ENCODE measurements around the gene GRB10. TPM values are rescaled to one million over a fixed set of nuclear protein-coding genes. Genes with fewer than 3 reads are reported as not detected.

Gene GRB10
- total and polyA plus RNA-seq, 5 donors from 2014 or later = 0.25 to 2.3 TPM; not detected in 3

GRCh38 chr7:50613473-50613872 lies 169.2 kb downstream of the GRB10 start:
- peaks cover 13 to 50% (median 30%) of the 10 kb centered on the region in 4 donors for H3K4me1 Mint-ChIP-seq
- no peaks in the 10 kb centered on the region for H3K36me3 ChIP-seq (ENCODE audit: control insufficient read depth, insufficient read depth, low read length)
- no peak overlapping the region for H3K27ac ChIP-seq (ENCODE audit: insufficient read depth, low read length, poor library complexity, severe bottlenecking)
- H3K27me3 Mint-ChIP-seq = peaks cover 10% of the 10 kb centered on the region
- H3K4me3 ChIP-seq (ENCODE audit: low read depth, low read length) = no peak overlapping the region
- H3K9me3 Mint-ChIP-seq = peaks cover 0 to 3% (median 0%) of the 10 kb centered on the region in 7 donors
- peaks cover 30% of the 10 kb centered on the region for H3K4me1 ChIP-seq (ENCODE audit: control insufficient read depth, insufficient read depth, low read length, poor library complexity, severe bottlenecking)
- no peaks in the 10 kb centered on the region for H3K27me3 ChIP-seq (ENCODE audit: control insufficient read depth, insufficient read depth, low read length)
- ATAC-seq (ENCODE audit: low read depth in 2 of 2) = no peak
- no peak for DNase-seq
- peak overlapping the region in 1 of 4 donors; percentile 9 for H3K4me3 Mint-ChIP-seq
- peak overlapping the region in 2 of 3 donors; percentile 36 to 58 for H3K27ac Mint-ChIP-seq
- no peaks in the 10 kb centered on the region for H3K36me3 Mint-ChIP-seq
- H3K9me3 ChIP-seq (ENCODE audit: control insufficient read depth in 2 of 2, low read length in 2 of 2) = peaks cover 2 to 7% of the 10 kb centered on the region in 2 experiments

GRCh38 chr7:50612704-50613103 lies 170.0 kb downstream of the GRB10 start:
- H3K27ac Mint-ChIP-seq = peak overlapping the region in 1 of 3 donors; percentile 62
- peaks cover 33% of the 10 kb centered on the region for H3K4me1 ChIP-seq (ENCODE audit: control insufficient read depth, insufficient read depth, low read length, poor library complexity, severe bottlenecking)
- H3K36me3 ChIP-seq (ENCODE audit: control insufficient read depth, insufficient read depth, low read length) = no peaks in the 10 kb centered on the region

GRCh38 chr7:50610521-50611277 lies 172.0 kb downstream of the GRB10 start:
- Mint-ChIP-seq H3K4me1 (peaks cover 24 to 63% (median 41%) of the 10 kb centered on the region in 4 donors), H3K27ac (peak overlapping the region; percentile 52 to 96 (median 95)), H3K36me3 (no peaks in the 10 kb centered on the region), H3K4me3 (peak overlapping the region; percentile 55 to 80 (median 71)), H3K9me3 (peaks cover 0 to 17% (median 1%) of the 10 kb centered on the region in 7 donors), H3K27me3 (peaks cover 4% of the 10 kb centered on the region)
- Histone ChIP-seq H3K27me3 (ENCODE audit: control insufficient read depth, insufficient read depth, low read length) (no peaks in the 10 kb centered on the region), H3K36me3 (ENCODE audit: control insufficient read depth, insufficient read depth, low read length) (no peaks in the 10 kb centered on the region), H3K9me3 (ENCODE audit: control insufficient read depth in 2 of 2, low read length in 2 of 2) (peaks cover 4 to 8% of the 10 kb centered on the region in 2 experiments), H3K4me3 (ENCODE audit: low read depth, low read length) (peak overlapping the region; percentile 49), H3K27ac (ENCODE audit: insufficient read depth, low read length, poor library complexity, severe bottlenecking) (peak overlapping the region; percentile 75), H3K4me1 (ENCODE audit: control insufficient read depth, insufficient read depth, low read length, poor library complexity, severe bottlenecking) (peaks cover 33% of the 10 kb centered on the region)
- DNase-seq (peak; percentile 24 to 90 (median 75)), ATAC-seq (ENCODE audit: low read depth in 2 of 2) (peak; percentile 91 to 94)

More at GRCh38 chr7:50612704-50613103, 170.0 kb downstream of the GRB10 start:
- Mint-ChIP-seq H3K4me3 (no peak overlapping the region), H3K36me3 (no peaks in the 10 kb centered on the region), H3K9me3 (peaks cover 0 to 11% (median 1%) of the 10 kb centered on the region in 7 donors), H3K27me3 (peaks cover 4% of the 10 kb centered on the region), H3K4me1 (peaks cover 20 to 57% (median 38%) of the 10 kb centered on the region in 4 donors)
- no peak overlapping the region for H3K4me3 ChIP-seq (ENCODE audit: low read depth, low read length)
- no peak for ATAC-seq (ENCODE audit: low read depth in 2 of 2)
- no peak overlapping the region for H3K27ac ChIP-seq (ENCODE audit: insufficient read depth, low read length, poor library complexity, severe bottlenecking)
- DNase-seq = no peak
- H3K27me3 ChIP-seq (ENCODE audit: control insufficient read depth, insufficient read depth, low read length) = no peaks in the 10 kb centered on the region
- H3K9me3 ChIP-seq (ENCODE audit: control insufficient read depth in 2 of 2, low read length in 2 of 2) = peaks cover 4 to 8% of the 10 kb centered on the region in 2 experiments

GRCh38 chr7:50608196-50608906 lies 174.3 kb downstream of the GRB10 start:
- peaks cover 33% of the 10 kb centered on the region for H3K4me1 ChIP-seq (ENCODE audit: control insufficient read depth, insufficient read depth, low read length, poor library complexity, severe bottlenecking)
- H3K36me3 ChIP-seq (ENCODE audit: control insufficient read depth, insufficient read depth, low read length) = no peaks in the 10 kb centered on the region
- peaks cover 24 to 49% (median 39%) of the 10 kb centered on the region in 4 donors for H3K4me1 Mint-ChIP-seq
- H3K4me3 ChIP-seq (ENCODE audit: low read depth, low read length) = peak overlapping the region; percentile 49
- H3K27ac ChIP-seq (ENCODE audit: insufficient read depth, low read length, poor library complexity, severe bottlenecking) = peak overlapping the region; percentile 61
- H3K9me3 ChIP-seq (ENCODE audit: control insufficient read depth in 2 of 2, low read length in 2 of 2) = peaks cover 4 to 8% of the 10 kb centered on the region in 2 experiments
- no peaks in the 10 kb centered on the region for H3K36me3 Mint-ChIP-seq
- peak overlapping the region; percentile 55 to 89 (median 83) for H3K27ac Mint-ChIP-seq
- H3K27me3 ChIP-seq (ENCODE audit: control insufficient read depth, insufficient read depth, low read length) = no peaks in the 10 kb centered on the region
- H3K9me3 Mint-ChIP-seq = peaks cover 0 to 17% (median 1%) of the 10 kb centered on the region in 7 donors
- peak in 2 of 3 donors; percentile 42 to 80 for DNase-seq
- H3K4me3 Mint-ChIP-seq = peak overlapping the region; percentile 2 to 68 (median 56)
- no peak for ATAC-seq (ENCODE audit: low read depth in 2 of 2)
- peaks cover 4% of the 10 kb centered on the region for H3K27me3 Mint-ChIP-seq

- peaks cover 0 to 17% (median 1%) of the 10 kb centered on the region in 7 donors for H3K9me3 Mint-ChIP-seq
- no peak overlapping the region for H3K27ac ChIP-seq (ENCODE audit: insufficient read depth, low read length, poor library complexity, severe bottlenecking)
- H3K4me3 Mint-ChIP-seq = peak overlapping the region in 3 of 4 donors; percentile 2 to 63 (median 48)
- no peak overlapping the region for H3K4me3 ChIP-seq (ENCODE audit: low read depth, low read length)
- no peaks in the 10 kb centered on the region for H3K36me3 ChIP-seq (ENCODE audit: control insufficient read depth, insufficient read depth, low read length)
- H3K27me3 Mint-ChIP-seq = peaks cover 4% of the 10 kb centered on the region
- DNase-seq (no peak), ATAC-seq (ENCODE audit: low read depth in 2 of 2) (no peak)
- H3K27me3 ChIP-seq (ENCODE audit: control insufficient read depth, insufficient read depth, low read length) = no peaks in the 10 kb centered on the region
- H3K9me3 ChIP-seq (ENCODE audit: control insufficient read depth in 2 of 2, low read length in 2 of 2) = peaks cover 4 to 8% of the 10 kb centered on the region in 2 experiments
- peaks cover 33% of the 10 kb centered on the region for H3K4me1 ChIP-seq (ENCODE audit: control insufficient read depth, insufficient read depth, low read length, poor library complexity, severe bottlenecking)
- H3K4me1 Mint-ChIP-seq = peaks cover 24 to 49% (median 37%) of the 10 kb centered on the region in 4 donors
- H3K36me3 Mint-ChIP-seq = no peaks in the 10 kb centered on the region
- peak overlapping the region; percentile 55 to 89 (median 83) for H3K27ac Mint-ChIP-seq
Measured at GRCh38 chr7:50607524-50608125, 175.1 kb downstream of the GRB10 start.

GRCh38 chr7:50605059-50605458 lies 177.6 kb downstream of the GRB10 start:
- H3K9me3 Mint-ChIP-seq = peaks cover 0 to 17% (median 0%) of the 10 kb centered on the region in 7 donors
- ATAC-seq (ENCODE audit: low read depth in 2 of 2) (no peak), DNase-seq (no peak)
- peaks cover 13 to 24% (median 19%) of the 10 kb centered on the region in 4 donors for H3K4me1 Mint-ChIP-seq
- Histone ChIP-seq H3K9me3 (ENCODE audit: control insufficient read depth in 2 of 2, low read length in 2 of 2) (peaks cover 4 to 8% of the 10 kb centered on the region in 2 experiments), H3K36me3 (ENCODE audit: control insufficient read depth, insufficient read depth, low read length) (no peaks in the 10 kb centered on the region), H3K27ac (ENCODE audit: insufficient read depth, low read length, poor library complexity, severe bottlenecking) (no peak overlapping the region), H3K4me1 (ENCODE audit: control insufficient read depth, insufficient read depth, low read length, poor library complexity, severe bottlenecking) (peaks cover 14% of the 10 kb centered on the region), H3K27me3 (ENCODE audit: control insufficient read depth, insufficient read depth, low read length) (no peaks in the 10 kb centered on the region), H3K4me3 (ENCODE audit: low read depth, low read length) (no peak overlapping the region)
- H3K36me3 Mint-ChIP-seq = no peaks in the 10 kb centered on the region
- peaks cover 4% of the 10 kb centered on the region for H3K27me3 Mint-ChIP-seq
- no peak overlapping the region for H3K27ac Mint-ChIP-seq
- no peak overlapping the region for H3K4me3 Mint-ChIP-seq

- Mint-ChIP-seq H3K27me3 (peaks cover 4% of the 10 kb centered on the region), H3K9me3 (peaks cover 0 to 12% (median 0%) of the 10 kb centered on the region in 7 donors), H3K27ac (no peak overlapping the region), H3K36me3 (no peaks in the 10 kb centered on the region), H3K4me3 (no peak overlapping the region), H3K4me1 (peaks cover 9 to 12% (median 10%) of the 10 kb centered on the region in 4 donors)
- ATAC-seq (ENCODE audit: low read depth in 2 of 2) (no peak), DNase-seq (no peak)
- Histone ChIP-seq H3K27me3 (ENCODE audit: control insufficient read depth, insufficient read depth, low read length) (no peaks in the 10 kb centered on the region), H3K4me1 (ENCODE audit: control insufficient read depth, insufficient read depth, low read length, poor library complexity, severe bottlenecking) (peaks cover 3% of the 10 kb centered on the region), H3K9me3 (ENCODE audit: control insufficient read depth in 2 of 2, low read length in 2 of 2) (peaks cover 0 to 2% of the 10 kb centered on the region in 2 experiments), H3K4me3 (ENCODE audit: low read depth, low read length) (no peak overlapping the region), H3K27ac (ENCODE audit: insufficient read depth, low read length, poor library complexity, severe bottlenecking) (no peak overlapping the region), H3K36me3 (ENCODE audit: control insufficient read depth, insufficient read depth, low read length) (no peaks in the 10 kb centered on the region)
Measured at GRCh38 chr7:50603287-50603686, 179.4 kb downstream of the GRB10 start.
